IPS-18a (cell line): ENCODE measurements around the gene SIN3B.

Source experiments
- H3K27ac ChIP-seq: one replicate; pipeline ENCODE4 v1.5.1; 2013; ENCODE audit warnings: low read length
- H3K27me3 ChIP-seq: one replicate; pipeline ENCODE4 v1.6.1; 2013; ENCODE audit warnings: mild to moderate bottlenecking, low read length; ENCODE audit not compliant: control insufficient read depth, insufficient read depth
- H3K36me3 ChIP-seq: one replicate; pipeline ENCODE4 v1.6.1; 2013; ENCODE audit warnings: low read depth, low read length; ENCODE audit not compliant: control insufficient read depth
- H3K4me1 ChIP-seq: one replicate; pipeline ENCODE4 v1.6.1; 2013; ENCODE audit warnings: low read depth, low read length; ENCODE audit not compliant: control insufficient read depth
- H3K4me3 ChIP-seq: one replicate; pipeline ENCODE4 v1.5.1; 2013; ENCODE audit warnings: low read length
- H3K9ac ChIP-seq: one replicate; pipeline ENCODE4 v1.6.1; 2013; ENCODE audit warnings: mild to moderate bottlenecking, low read length, moderate library complexity
- H3K9me3 ChIP-seq: one replicate; pipeline ENCODE4 v1.6.1; 2013; ENCODE audit warnings: low read depth, low read length; ENCODE audit not compliant: control insufficient read depth

Gene SIN3B

DNA sequence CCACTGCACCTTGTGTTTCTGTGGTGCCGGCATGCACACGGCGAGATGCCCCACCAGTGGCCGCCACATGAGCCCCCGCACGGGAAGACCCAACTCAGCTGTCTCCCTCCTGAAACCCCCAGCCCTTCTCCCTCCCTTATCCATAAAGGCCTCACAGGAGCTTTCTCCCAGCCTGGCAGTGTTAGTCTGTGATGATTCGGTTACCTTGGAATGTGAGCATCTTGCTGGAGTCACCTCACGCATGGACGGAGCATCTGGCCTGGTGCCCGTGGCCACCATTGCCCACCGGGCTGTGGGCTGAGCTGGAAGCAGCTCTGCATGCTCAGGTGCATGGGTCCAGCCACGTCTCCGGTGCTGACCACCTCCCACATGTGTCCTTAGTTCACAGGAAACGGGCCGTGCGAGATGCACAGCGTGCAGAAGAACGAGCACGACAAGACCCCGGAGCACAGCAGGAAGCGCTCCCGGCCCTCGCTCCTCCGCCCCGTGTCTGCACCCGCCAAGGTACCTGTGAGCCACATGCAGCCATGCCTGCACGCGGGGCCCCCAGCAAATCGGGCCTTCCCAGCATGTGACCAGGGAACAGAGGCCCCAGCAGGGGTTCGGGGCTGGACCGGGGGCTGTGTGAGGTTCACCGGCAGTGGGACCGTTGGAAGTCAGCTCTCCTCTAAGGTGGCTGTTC is 22.0 kb downstream of the SIN3B start:
- no peaks in the 10 kb centered on the region for H3K9me3 ChIP-seq
- H3K36me3 ChIP-seq: peaks cover 82% of the 10 kb centered on the region
- no peak overlapping the region for H3K27ac ChIP-seq
- no peaks in the 10 kb centered on the region for H3K27me3 ChIP-seq
- no peak overlapping the region for H3K4me3 ChIP-seq
- H3K9ac ChIP-seq: no peak overlapping the region
- H3K4me1 ChIP-seq: no peaks in the 10 kb centered on the region

DNA sequence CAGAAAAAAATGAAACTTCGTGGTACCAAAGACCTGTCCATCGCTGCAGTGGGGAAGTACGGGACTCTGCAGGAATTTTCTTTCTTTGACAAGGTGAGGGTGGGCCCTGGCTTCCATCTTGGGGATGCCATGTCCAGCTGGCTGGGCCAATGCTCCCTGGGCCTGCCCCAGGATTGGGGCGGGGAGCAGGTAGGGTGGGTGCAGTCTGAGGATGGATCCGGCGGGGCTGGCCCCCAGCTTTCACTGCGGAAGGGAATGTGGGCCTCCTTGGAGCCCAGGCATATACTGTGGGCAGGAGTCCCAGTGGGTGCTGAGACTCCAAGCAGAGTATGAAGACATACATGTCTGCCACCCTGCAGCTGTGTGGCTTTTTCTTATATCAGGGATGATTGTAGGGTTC is 23.9 kb downstream of the SIN3B start:
- H3K9ac ChIP-seq: no peak overlapping the region
- no peaks in the 10 kb centered on the region for H3K27me3 ChIP-seq

GRCh38 chr19:16856091-16856490 is 26.9 kb downstream of the SIN3B start:
- Histone ChIP-seq H3K4me3 (no peak overlapping the region), H3K9ac (no peak overlapping the region), H3K27ac (no peak overlapping the region), H3K4me1 (no peaks in the 10 kb centered on the region), H3K27me3 (no peaks in the 10 kb centered on the region), H3K9me3 (no peaks in the 10 kb centered on the region), H3K36me3 (peaks cover 37% of the 10 kb centered on the region)

More for the DNA sequence above, 23.9 kb downstream of the SIN3B start:
- Histone ChIP-seq H3K36me3 (peaks cover 64% of the 10 kb centered on the region), H3K27ac (no peak overlapping the region), H3K4me1 (no peaks in the 10 kb centered on the region), H3K4me3 (no peak overlapping the region), H3K9me3 (no peaks in the 10 kb centered on the region)

DNA sequence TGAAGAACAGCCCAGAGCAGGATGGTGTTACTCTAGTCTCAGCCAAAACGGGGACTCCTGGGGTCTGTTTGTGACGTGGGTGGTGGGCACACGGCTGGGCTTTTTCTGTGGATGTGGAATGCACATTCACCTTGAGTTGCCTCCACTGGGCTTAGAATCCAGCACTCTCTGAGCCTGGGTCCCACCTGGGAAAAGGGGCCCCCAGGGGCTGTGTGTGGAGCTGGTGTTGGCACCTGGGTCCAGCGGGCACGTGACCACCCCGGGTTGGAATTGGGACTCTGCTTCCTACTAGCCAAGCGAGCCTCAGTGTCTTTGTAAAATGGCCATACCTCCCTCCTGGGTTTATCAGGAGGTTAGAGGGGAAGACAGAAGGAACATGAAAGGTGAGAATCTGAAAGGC is 30.4 kb downstream of the SIN3B start:
- H3K9ac ChIP-seq: no peak overlapping the region
- no peaks in the 10 kb centered on the region for H3K9me3 ChIP-seq
- H3K27ac ChIP-seq: no peak overlapping the region
- H3K27me3 ChIP-seq: no peaks in the 10 kb centered on the region
- peaks cover 21% of the 10 kb centered on the region for H3K36me3 ChIP-seq
- H3K4me1 ChIP-seq: no peaks in the 10 kb centered on the region
- H3K4me3 ChIP-seq: no peak overlapping the region

GRCh38 chr19:16860118-16860517 is 30.9 kb downstream of the SIN3B start:
- no peaks in the 10 kb centered on the region for H3K4me1 ChIP-seq
- no peaks in the 10 kb centered on the region for H3K27me3 ChIP-seq
- H3K36me3 ChIP-seq: peaks cover 18% of the 10 kb centered on the region
- H3K9me3 ChIP-seq: no peaks in the 10 kb centered on the region
- H3K4me3 ChIP-seq: no peak overlapping the region
- H3K27ac ChIP-seq: no peak overlapping the region
- H3K9ac ChIP-seq: no peak overlapping the region

DNA sequence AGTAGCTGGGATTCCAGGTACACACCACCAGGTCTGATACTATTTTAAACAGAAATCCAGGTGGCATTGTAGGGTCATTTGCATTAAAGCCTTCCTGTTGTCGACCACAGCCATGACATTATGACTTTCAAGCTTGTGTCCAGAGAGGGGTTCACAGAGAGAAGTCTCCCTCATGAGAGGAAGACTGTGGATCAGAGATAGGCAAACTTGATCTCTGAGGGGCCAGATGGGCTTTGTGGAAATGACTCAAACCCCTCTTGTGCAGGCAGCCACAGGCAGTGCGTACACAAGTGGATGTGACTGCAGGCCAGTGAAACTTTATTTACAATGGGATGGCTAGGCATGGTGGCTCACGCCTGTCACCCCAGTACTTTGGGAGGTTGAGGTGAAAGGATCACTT is 31.8 kb downstream of the SIN3B start:
- Histone ChIP-seq H3K9me3 (no peaks in the 10 kb centered on the region), H3K36me3 (peaks cover 24% of the 10 kb centered on the region), H3K4me1 (no peaks in the 10 kb centered on the region), H3K27ac (no peak overlapping the region), H3K27me3 (no peaks in the 10 kb centered on the region), H3K9ac (no peak overlapping the region), H3K4me3 (no peak overlapping the region)

GRCh38 chr19:16861834-16862233 is 32.6 kb downstream of the SIN3B start:
- H3K27me3 ChIP-seq: no peaks in the 10 kb centered on the region
- no peak overlapping the region for H3K9ac ChIP-seq
- no peaks in the 10 kb centered on the region for H3K4me1 ChIP-seq
- H3K9me3 ChIP-seq: no peaks in the 10 kb centered on the region
- H3K4me3 ChIP-seq: no peak overlapping the region
- H3K36me3 ChIP-seq: peaks cover 32% of the 10 kb centered on the region
- H3K27ac ChIP-seq: no peak overlapping the region

DNA sequence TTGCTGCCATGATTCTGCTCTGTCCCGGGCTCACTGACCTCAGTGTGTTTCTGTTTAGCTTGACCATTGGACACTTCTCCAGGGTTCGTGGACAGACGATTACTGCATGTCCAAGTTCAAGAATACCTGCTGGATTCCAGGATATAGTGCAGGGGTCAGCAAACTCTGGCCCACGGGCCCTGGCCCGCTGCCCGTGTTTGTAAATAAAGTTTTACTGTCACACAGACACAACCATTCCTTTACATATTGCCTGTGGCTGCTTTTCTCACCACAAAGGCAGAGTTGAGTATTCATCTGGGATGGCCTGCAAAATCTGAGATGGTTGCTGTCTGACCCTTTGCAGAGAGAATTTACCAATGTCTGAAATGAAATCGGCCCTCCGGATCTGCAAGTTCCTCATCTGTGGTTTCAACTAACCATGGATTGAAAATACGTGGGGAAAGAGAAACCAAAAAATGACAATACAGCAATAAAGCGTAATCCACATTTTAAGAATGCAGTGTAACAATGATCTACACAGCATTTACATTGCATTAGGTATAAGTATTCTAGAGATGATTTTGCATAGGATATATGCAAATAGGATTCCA is 33.7 kb downstream of the SIN3B start:
- Histone ChIP-seq H3K4me1 (no peaks in the 10 kb centered on the region), H3K4me3 (no peak overlapping the region), H3K27ac (no peak overlapping the region), H3K36me3 (peaks cover 42% of the 10 kb centered on the region), H3K9ac (no peak overlapping the region), H3K27me3 (no peaks in the 10 kb centered on the region), H3K9me3 (no peaks in the 10 kb centered on the region)

- Histone ChIP-seq H3K9me3 (no peaks in the 10 kb centered on the region), H3K36me3 (peaks cover 72% of the 10 kb centered on the region), H3K9ac (no peak overlapping the region), H3K4me1 (no peaks in the 10 kb centered on the region), H3K27me3 (no peaks in the 10 kb centered on the region), H3K27ac (no peak overlapping the region), H3K4me3 (no peak overlapping the region)
These were observed 38.0 kb downstream of the SIN3B start for GRCh38 chr19:16867211-16867610.

DNA sequence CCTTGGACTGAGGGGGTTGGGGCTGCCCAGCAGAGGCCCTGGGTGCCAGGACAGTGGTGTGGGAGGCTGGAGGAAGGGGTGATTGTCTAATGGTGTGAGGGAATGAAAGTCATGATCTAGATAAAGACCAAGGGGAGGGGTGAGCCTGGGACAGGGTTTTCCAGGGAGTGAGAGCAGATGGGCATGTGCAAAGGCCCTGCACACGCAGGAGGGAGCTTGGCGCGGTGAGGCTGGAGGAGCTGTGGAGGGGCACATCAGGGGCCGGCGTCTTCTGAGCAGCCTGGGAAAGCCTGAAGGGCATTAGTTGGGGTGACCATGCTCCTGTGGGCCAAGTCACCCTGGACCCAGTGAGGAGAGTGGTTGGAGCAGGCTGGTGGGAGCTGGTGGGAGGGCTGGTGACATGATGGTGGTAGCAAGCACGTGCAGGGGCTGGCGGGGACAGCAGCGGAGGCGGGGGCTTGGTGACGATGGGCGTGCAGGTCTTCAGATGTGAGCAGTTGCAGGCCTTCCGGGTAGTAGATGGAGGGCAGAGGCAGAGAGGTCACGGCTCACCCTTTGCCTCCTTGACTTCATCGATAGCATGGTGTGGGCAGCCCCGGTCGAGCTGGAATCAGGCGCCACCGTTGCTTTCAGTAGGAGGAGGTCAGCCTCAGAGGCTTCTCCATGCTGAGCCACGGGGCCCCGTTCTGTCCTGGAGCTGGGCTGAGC is 39.4 kb downstream of the SIN3B start:
- Histone ChIP-seq H3K27me3 (no peaks in the 10 kb centered on the region), H3K4me1 (no peaks in the 10 kb centered on the region), H3K27ac (no peak overlapping the region), H3K9ac (no peak overlapping the region), H3K4me3 (no peak overlapping the region), H3K9me3 (no peaks in the 10 kb centered on the region), H3K36me3 (peaks cover 68% of the 10 kb centered on the region)

GRCh38 chr19:16869331-16869972 is 40.3 kb downstream of the SIN3B start:
- Histone ChIP-seq H3K27ac (no peak overlapping the region), H3K36me3 (peaks cover 65% of the 10 kb centered on the region)

More at GRCh38 chr19:16869331-16869972, 40.3 kb downstream of the SIN3B start:
- Histone ChIP-seq H3K9ac (no peak overlapping the region), H3K4me3 (no peak overlapping the region), H3K27me3 (no peaks in the 10 kb centered on the region), H3K4me1 (no peaks in the 10 kb centered on the region), H3K9me3 (no peaks in the 10 kb centered on the region)
